Cardiac muscle cell (in vitro differentiated cells and primary cell): ENCODE results near the gene ARHGAP25. TPM values are rescaled to one million over a fixed set of nuclear protein-coding genes. Genes with fewer than 3 reads are reported as not detected.
A peak's percentile ranks its signal among the peaks of the same experiment; 100 is the strongest.

Source experiments
- DNase-seq, 2 donors: peaks; one replicate each; pipeline versions ENCODE4 v3.0.0 to v3.0.0-alpha.2; 2010 to 2017; ENCODE audit warnings: low read depth in 1 of 2, low spot score in 1 of 2
- H3K27ac ChIP-seq: fragments of 200-600 bp; sonication (generic); 2 replicates; pipeline ENCODE4 v1.5.1; 2016
- H3K27me3 ChIP-seq: fragments of 200-600 bp; sonication (generic); 2 replicates; pipeline ENCODE4 v1.6.0; 2016; ENCODE audit warnings: control low read depth
- H3K36me3 ChIP-seq: fragments of 200-600 bp; sonication (generic); 2 replicates; pipeline ENCODE4 v1.5.1; 2016; ENCODE audit warnings: control low read depth
- H3K4me1 ChIP-seq: fragments of 200-600 bp; sonication (generic); 2 replicates; pipeline ENCODE4 v1.8.1; 2017; ENCODE audit warnings: low read depth, mild to moderate bottlenecking, mixed run types
- H3K4me3 ChIP-seq: fragments of 200-600 bp; sonication (generic); 2 replicates; pipeline ENCODE4 v1.5.1; 2016; ENCODE audit warnings: mild to moderate bottlenecking
- H3K9me3 ChIP-seq: fragments of 200-600 bp; sonication (generic); 2 replicates; pipeline ENCODE4 v1.5.1; 2017; ENCODE audit warnings: low read depth, mild to moderate bottlenecking, control low read depth
- CTCF ChIP-seq: IDR thresholded peaks from 2 replicates; pipeline ENCODE4 v1.5.1; 2012; ENCODE audit warnings: low read depth, mild to moderate bottlenecking, low read length
- polyA plus RNA-seq: library from polyadenylated mRNA; unstranded; fragments of >200 nt; fragmentation: Nextera tagmentation; extraction: Ambion mirVana; gene quantifications from 2 replicates; pipeline ENCODE4 v1.2.1, GENCODE V29; 2016
- total RNA-seq: library from RNA; depleted of rRNA; stranded (reverse); fragments of >200 nt; gene quantifications from 2 replicates; pipeline ENCODE4 v1.2.3, GENCODE V29; 2016

Gene ARHGAP25
- total and polyA plus RNA-seq, 2 experiments from 2014 or later = 3.9 to 7.7 TPM

GRCh38 chr2:68726608-68727367 lies 7.8 kb upstream of the ARHGAP25 start:
- H3K4me1 ChIP-seq = no peaks in the 10 kb centered on the region
- H3K27me3 ChIP-seq = no peaks in the 10 kb centered on the region
- H3K4me3 ChIP-seq = no peak overlapping the region
- H3K36me3 ChIP-seq = no peaks in the 10 kb centered on the region
- no peaks in the 10 kb centered on the region for H3K9me3 ChIP-seq
- DNase-seq = peak in 1 of 2 donors; percentile 6
- no peak overlapping the region for H3K27ac ChIP-seq
- TF ChIP-seq CTCF = no peak

GRCh38 chr2:68727683-68728375 lies 6.8 kb upstream of the ARHGAP25 start:
- H3K4me1 ChIP-seq = no peaks in the 10 kb centered on the region
- H3K27ac ChIP-seq = no peak overlapping the region
- no peaks in the 10 kb centered on the region for H3K36me3 ChIP-seq
- H3K9me3 ChIP-seq = no peaks in the 10 kb centered on the region
- H3K27me3 ChIP-seq = no peaks in the 10 kb centered on the region
- no peak for DNase-seq
- no peak for TF ChIP-seq CTCF
- no peak overlapping the region for H3K4me3 ChIP-seq

GRCh38 chr2:68730828-68731227 lies 3.8 kb upstream of the ARHGAP25 start:
- no peaks in the 10 kb centered on the region for H3K4me1 ChIP-seq
- H3K27ac ChIP-seq = no peak overlapping the region
- no peak for TF ChIP-seq CTCF
- H3K36me3 ChIP-seq = no peaks in the 10 kb centered on the region
- no peak overlapping the region for H3K4me3 ChIP-seq
- H3K9me3 ChIP-seq = no peaks in the 10 kb centered on the region
- no peak for DNase-seq
- no peaks in the 10 kb centered on the region for H3K27me3 ChIP-seq

GRCh38 chr2:68732036-68732932 lies 2.3 kb upstream of the ARHGAP25 start:
- no peaks in the 10 kb centered on the region for H3K27me3 ChIP-seq
- no peaks in the 10 kb centered on the region for H3K36me3 ChIP-seq
- no peaks in the 10 kb centered on the region for H3K4me1 ChIP-seq
- H3K27ac ChIP-seq = no peak overlapping the region
- no peak for DNase-seq
- no peak for TF ChIP-seq CTCF
- no peaks in the 10 kb centered on the region for H3K9me3 ChIP-seq
- no peak overlapping the region for H3K4me3 ChIP-seq

- no peaks in the 10 kb centered on the region for H3K27me3 ChIP-seq
- no peaks in the 10 kb centered on the region for H3K9me3 ChIP-seq
- H3K4me3 ChIP-seq = no peak overlapping the region
- DNase-seq = no peak
- H3K36me3 ChIP-seq = no peaks in the 10 kb centered on the region
- H3K27ac ChIP-seq = no peak overlapping the region
- TF ChIP-seq CTCF = no peak
- no peaks in the 10 kb centered on the region for H3K4me1 ChIP-seq
Observed at GRCh38 chr2:68733365-68733764, 1.2 kb upstream of the ARHGAP25 start.
